Left cardiac atrium (tissue), 2 donors: ENCODE measurements around the gene NBEAL2. TPM values are rescaled to one million over a fixed set of nuclear protein-coding genes. Genes with fewer than 3 reads are reported as not detected.

Source experiments
- total RNA-seq, 2 donors: library from RNA; stranded (reverse); fragmentation: NEBNext Ultra II Directional; extraction: Animal tissue kit (Norgen Biotek cat#: 25700); gene quantifications; one replicate each; pipeline ENCODE4 v1.2.1, GENCODE V29; 2021
- donor health status: DM: no; HTN: yes; CAD: no; lungs with severe emphysema.
- donor health status: DM: yes; HTN: yes; CAD: no.

Gene NBEAL2
- total RNA-seq, 2 donors from 2014 or later = 17.1 to 23.9 TPM

Other genes starting within 250 kb of the NBEAL2 start
- 100 to 1,000 TPM; 157 to 557 TPM for gene MYL3, start 116.2 kb upstream of the NBEAL2 start, total RNA-seq
- gene PTH1R, start 101.9 kb upstream of the NBEAL2 start, total RNA-seq = 10 to 100 TPM in 1 of 2 donors, 1 to 10 TPM in 1; 5.4 to 10.0 TPM
- gene CCDC12, start 2.9 kb upstream of the NBEAL2 start, total RNA-seq = 10 to 100 TPM; 24.2 to 38.4 TPM
- gene SETD2, start 184.4 kb downstream of the NBEAL2 start, total RNA-seq = 10 to 100 TPM; 24.8 to 31.3 TPM